PFSK-1 (cell line): ENCODE data around the gene SARS1.

ENCODE experiments used
- FOXP2 ChIP-seq: optimal IDR thresholded peaks from 2 replicates; pipeline ENCODE3; 2011; ENCODE audit warnings: borderline replicate concordance, control low read depth, inconsistent platforms; ENCODE audit not compliant: insufficient read depth; ENCODE audit errors: extremely low read length, extremely low read depth
- POLR2AphosphoS5 ChIP-seq: IDR thresholded peaks from 2 replicates; pipeline ENCODE4 v1.6.1; 2012; ENCODE audit warnings: low read depth, mild to moderate bottlenecking, control low read depth, low read length, moderate library complexity
- REST ChIP-seq, 2 experiments: IDR thresholded peaks; 2 replicates each; pipeline versions ENCODE4 v1.6.1 to v1.8.0; 2011 to 2012; ENCODE audit warnings: low read depth in 2 of 2, low read length in 2 of 2, control low read depth in 1 of 2, inconsistent platforms in 1 of 2, mild to moderate bottlenecking in 1 of 2, moderate library complexity in 1 of 2; ENCODE audit not compliant: insufficient read depth in 1 of 2
- SIN3A ChIP-seq: IDR thresholded peaks from 2 replicates; pipeline ENCODE4 v1.6.1; 2012; ENCODE audit warnings: mild to moderate bottlenecking, low read length, moderate library complexity, borderline replicate concordance; ENCODE audit not compliant: insufficient read depth
- TAF1 ChIP-seq: IDR thresholded peaks from 2 replicates; pipeline ENCODE4 v1.6.1; 2012; ENCODE audit warnings: low read length, control low read depth, borderline replicate concordance; ENCODE audit not compliant: insufficient read depth

GRCh38 chr1:109237512-109237911 lies 23.8 kb downstream of the SARS1 start:
- no peak; the same call in 1 of the 2 replicates for TF ChIP-seq POLR2AphosphoS5
- TF ChIP-seq TAF1: no peak
- TF ChIP-seq REST (IDR thresholded peaks at IDR 0.05; ENCODE audit: insufficient read depth in 1 of 2, low read depth in 2 of 2, low read length in 2 of 2): no peak
- TF ChIP-seq SIN3A: no peak
- TF ChIP-seq FOXP2: no peak
